Stimulated activated CD4-positive, alpha-beta T cell treated with anti-CD3 and anti-CD28 coated beads, Interleukin-4, amount 100 ng/mL, for 1 hour (primary cell): ENCODE data around the gene CPNE4.
"Not testable (repeated sequence)": the region's sequence is repeated elsewhere in the genome, so short reads cannot be mapped to it uniquely, and the experiment has no call there.

ENCODE experiments used
- DNase-seq: peaks from one replicate; pipeline ENCODE4 v3.0.0-alpha.2; 2020

Gene CPNE4

GRCh38 chr3:132016061-132017041 lies 18.5 kb downstream of the CPNE4 start:
- no peak for DNase-seq

- DNase-seq, result no peak
Measured at GRCh38 chr3:132014105-132014504, 20.7 kb downstream of the CPNE4 start.

- no peak for DNase-seq
Measured at GRCh38 chr3:132009241-132009640, 25.6 kb downstream of the CPNE4 start.

- no peak for DNase-seq
Measured at GRCh38 chr3:132008837-132009236, 26.0 kb downstream of the CPNE4 start.

- no peak for DNase-seq
Measured at GRCh38 chr3:132007617-132008016, 27.2 kb downstream of the CPNE4 start.

- DNase-seq, result peak; percentile 3
Measured at GRCh38 chr3:132006605-132007204, 28.1 kb downstream of the CPNE4 start.

GRCh38 chr3:132004571-132004970 lies 30.2 kb downstream of the CPNE4 start:
- no peak for DNase-seq

- no peak for DNase-seq
Measured at GRCh38 chr3:132003685-132004084, 31.1 kb downstream of the CPNE4 start.

- no peak for DNase-seq
Measured at GRCh38 chr3:132001999-132002398, 32.8 kb downstream of the CPNE4 start.

GRCh38 chr3:132001036-132001435 lies 33.8 kb downstream of the CPNE4 start:
- DNase-seq, result no peak

GRCh38 chr3:131998027-131998426 lies 36.8 kb downstream of the CPNE4 start:
- DNase-seq, result no peak

- DNase-seq, result no peak
Measured at GRCh38 chr3:131995891-131996290, 38.9 kb downstream of the CPNE4 start.

- no peak for DNase-seq
Measured at GRCh38 chr3:131989318-131989717, 45.5 kb downstream of the CPNE4 start.

GRCh38 chr3:131988209-131988608 lies 46.6 kb downstream of the CPNE4 start:
- DNase-seq, result no peak

GRCh38 chr3:131983689-131984088 lies 51.1 kb downstream of the CPNE4 start:
- DNase-seq, result no peak

GRCh38 chr3:131981323-131981722 lies 53.5 kb downstream of the CPNE4 start:
- no peak for DNase-seq

GRCh38 chr3:131976448-131976847 lies 58.4 kb downstream of the CPNE4 start:
- DNase-seq, result no peak

GRCh38 chr3:131975047-131975446 lies 59.8 kb downstream of the CPNE4 start:
- no peak for DNase-seq

- DNase-seq, result no peak
Measured at GRCh38 chr3:131973731-131974130, 61.1 kb downstream of the CPNE4 start.

GRCh38 chr3:131972550-131972949 lies 62.3 kb downstream of the CPNE4 start:
- no peak for DNase-seq

GRCh38 chr3:131972091-131972490 lies 62.7 kb downstream of the CPNE4 start:
- no peak for DNase-seq

GRCh38 chr3:131963442-131963841 lies 71.4 kb downstream of the CPNE4 start:
- DNase-seq, result not testable (repeated sequence)

GRCh38 chr3:131962982-131963381 lies 71.8 kb downstream of the CPNE4 start:
- DNase-seq, result no peak

GRCh38 chr3:131960324-131960723 lies 74.5 kb downstream of the CPNE4 start:
- DNase-seq, result no peak
